Measurements from ENCODE around the gene ITPKC.

DNA sequence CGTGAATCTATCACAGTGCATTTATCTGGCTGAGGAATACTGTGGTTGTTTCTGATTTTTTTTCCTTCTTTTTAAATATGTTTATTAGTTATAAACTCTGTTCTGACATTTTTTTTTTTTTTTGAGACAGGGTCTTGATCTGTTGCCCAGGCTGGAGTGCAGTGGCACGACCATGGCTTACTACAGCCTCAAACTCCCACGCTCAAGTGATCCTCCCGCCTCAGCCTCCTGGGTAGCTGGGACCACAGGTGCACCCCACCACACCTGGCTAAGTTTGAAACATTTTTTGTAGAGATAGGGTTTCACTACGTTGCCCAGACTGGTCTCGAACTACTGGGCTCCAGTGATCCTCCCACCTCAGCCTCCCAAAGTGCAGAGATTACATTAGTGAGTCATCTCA, 19.9 kb upstream of the ITPKC start:
- TF ChIP-seq, protein P1, sequence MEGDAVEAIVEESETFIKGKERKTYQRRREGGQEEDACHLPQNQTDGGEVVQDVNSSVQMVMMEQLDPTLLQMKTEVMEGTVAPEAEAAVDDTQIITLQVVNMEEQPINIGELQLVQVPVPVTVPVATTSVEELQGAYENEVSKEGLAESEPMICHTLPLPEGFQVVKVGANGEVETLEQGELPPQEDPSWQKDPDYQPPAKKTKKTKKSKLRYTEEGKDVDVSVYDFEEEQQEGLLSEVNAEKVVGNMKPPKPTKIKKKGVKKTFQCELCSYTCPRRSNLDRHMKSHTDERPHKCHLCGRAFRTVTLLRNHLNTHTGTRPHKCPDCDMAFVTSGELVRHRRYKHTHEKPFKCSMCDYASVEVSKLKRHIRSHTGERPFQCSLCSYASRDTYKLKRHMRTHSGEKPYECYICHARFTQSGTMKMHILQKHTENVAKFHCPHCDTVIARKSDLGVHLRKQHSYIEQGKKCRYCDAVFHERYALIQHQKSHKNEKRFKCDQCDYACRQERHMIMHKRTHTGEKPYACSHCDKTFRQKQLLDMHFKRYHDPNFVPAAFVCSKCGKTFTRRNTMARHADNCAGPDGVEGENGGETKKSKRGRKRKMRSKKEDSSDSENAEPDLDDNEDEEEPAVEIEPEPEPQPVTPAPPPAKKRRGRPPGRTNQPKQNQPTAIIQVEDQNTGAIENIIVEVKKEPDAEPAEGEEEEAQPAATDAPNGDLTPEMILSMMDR (IDR thresholded peaks at IDR 0.05), result no peak
- TF ChIP-seq EP300 (IDR thresholded peaks at IDR 0.05; ENCODE audit: low read depth), result no peak
